ENCODE results near the gene ATP9A. TPM values are rescaled to one million over a fixed set of nuclear protein-coding genes. Genes with fewer than 3 reads are reported as not detected.

The ATP9A gene
- polyA plus RNA-seq, 1 donor (not counting 4 experiments of a cell fraction or from before 2014, with no cell fraction given): 5.8 TPM

DNA sequence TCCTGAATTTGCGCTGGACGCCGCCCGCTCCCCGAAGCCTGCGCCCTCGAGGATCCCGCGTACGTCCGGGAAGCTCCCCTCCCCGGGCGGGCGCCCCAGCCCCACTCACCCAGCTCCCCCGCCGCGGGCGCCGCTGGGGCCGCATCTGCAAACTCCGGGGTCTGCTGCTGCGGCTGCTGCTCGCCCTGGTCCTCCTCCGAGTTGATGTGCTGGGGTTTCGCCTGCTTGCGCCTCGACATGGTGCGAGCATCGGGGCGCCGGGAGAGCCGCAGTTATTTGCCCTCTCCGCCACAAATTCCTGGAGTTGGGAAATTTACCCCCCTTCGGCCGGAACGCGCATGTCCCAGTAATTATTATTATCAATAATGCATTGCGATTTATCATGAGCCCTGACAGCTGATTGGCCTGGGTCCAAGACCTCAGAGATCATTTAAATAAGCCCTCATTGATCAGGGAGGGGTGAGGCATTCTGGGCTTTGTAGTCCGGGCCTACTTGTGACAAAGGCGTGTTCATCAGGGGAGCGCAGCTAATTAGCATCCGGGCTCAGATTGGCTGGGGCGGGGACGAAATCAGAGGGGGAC lies 34.1 kb upstream of the ATP9A start, which contains the start of gene SALL4:
Gene SALL4 (minus strand): TSS at position 352 of the 582 bp plus-strand sequence. CDS start 113 bp downstream, at position 239.
- dilution Hi-C loops (cut with MboI; ENCODE audit: extremely low pct_ligation_motif_present, low sequenced_read_pairs): no loop called here
- H3K4me1 ChIP-seq (ENCODE audit: control insufficient read depth, extremely low read depth, insufficient read depth, low read length): peaks cover 4% of the 10 kb centered on the region
- peak within 1 kb of the TSS; percentile 35 to 50 (median 44) for H3K4me3 ChIP-seq (ENCODE audit: control insufficient read depth in 2 of 3, extremely low read depth in 1 of 3, insufficient read depth in 2 of 3, low read depth in 1 of 3, low read length in 3 of 3)
- H3K9me3 ChIP-seq (ENCODE audit: control insufficient read depth, low read depth, low read length): no peaks in the 10 kb centered on the region
- H3K27ac ChIP-seq (ENCODE audit: control insufficient read depth, insufficient read depth, low read length): no peak within 1 kb of the TSS
- peak within 1 kb of the TSS; percentile 34 for H3K9ac ChIP-seq (ENCODE audit: control insufficient read depth, extremely low read depth, insufficient read depth, low read length)
- peak within 1 kb of the TSS; percentile 89 for H3K4me2 ChIP-seq (ENCODE audit: control insufficient read depth, extremely low read depth, insufficient read depth, low read depth, low read length)
- H4K20me1 ChIP-seq (ENCODE audit: control insufficient read depth, extremely low read depth, insufficient read depth, low read length): no peaks in the 10 kb centered on the region
- H2AFZ ChIP-seq (ENCODE audit: control insufficient read depth, low read length): no peak within 1 kb of the TSS
- peaks cover 39% of the 10 kb centered on the region for H3K27me3 ChIP-seq (ENCODE audit: control insufficient read depth, extremely low read depth, insufficient read depth, low read length)
- FAIRE-seq: no peak
- TF ChIP-seq, protein P1, sequence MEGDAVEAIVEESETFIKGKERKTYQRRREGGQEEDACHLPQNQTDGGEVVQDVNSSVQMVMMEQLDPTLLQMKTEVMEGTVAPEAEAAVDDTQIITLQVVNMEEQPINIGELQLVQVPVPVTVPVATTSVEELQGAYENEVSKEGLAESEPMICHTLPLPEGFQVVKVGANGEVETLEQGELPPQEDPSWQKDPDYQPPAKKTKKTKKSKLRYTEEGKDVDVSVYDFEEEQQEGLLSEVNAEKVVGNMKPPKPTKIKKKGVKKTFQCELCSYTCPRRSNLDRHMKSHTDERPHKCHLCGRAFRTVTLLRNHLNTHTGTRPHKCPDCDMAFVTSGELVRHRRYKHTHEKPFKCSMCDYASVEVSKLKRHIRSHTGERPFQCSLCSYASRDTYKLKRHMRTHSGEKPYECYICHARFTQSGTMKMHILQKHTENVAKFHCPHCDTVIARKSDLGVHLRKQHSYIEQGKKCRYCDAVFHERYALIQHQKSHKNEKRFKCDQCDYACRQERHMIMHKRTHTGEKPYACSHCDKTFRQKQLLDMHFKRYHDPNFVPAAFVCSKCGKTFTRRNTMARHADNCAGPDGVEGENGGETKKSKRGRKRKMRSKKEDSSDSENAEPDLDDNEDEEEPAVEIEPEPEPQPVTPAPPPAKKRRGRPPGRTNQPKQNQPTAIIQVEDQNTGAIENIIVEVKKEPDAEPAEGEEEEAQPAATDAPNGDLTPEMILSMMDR (optimal IDR thresholded peaks at IDR 0.05 in 1 of 3, IDR thresholded peaks at IDR 0.05 in 1 of 3, conservative IDR thresholded peaks at IDR 0.05 in 1 of 3; ENCODE audit: extremely low read depth in 1 of 3, insufficient read depth in 2 of 3, low read length in 3 of 3): no peak
- peak; percentile 82 for TF ChIP-seq EZH2 (IDR thresholded peaks at IDR 0.05; ENCODE audit: low read length)
- H3K9me1 ChIP-seq (ENCODE audit: control insufficient read depth, extremely low read depth, insufficient read depth, low read length): no peaks in the 10 kb centered on the region
- H3K79me2 ChIP-seq (ENCODE audit: control insufficient read depth, insufficient read depth, low read length): no peaks in the 10 kb centered on the region
- DNase-seq (ENCODE audit: low read depth, low spot score): no peak
- H3K36me3 ChIP-seq (ENCODE audit: control insufficient read depth in 2 of 2, extremely low read depth in 1 of 2, insufficient read depth in 2 of 2, low read length in 2 of 2): no peaks in the 10 kb centered on the region

DNA sequence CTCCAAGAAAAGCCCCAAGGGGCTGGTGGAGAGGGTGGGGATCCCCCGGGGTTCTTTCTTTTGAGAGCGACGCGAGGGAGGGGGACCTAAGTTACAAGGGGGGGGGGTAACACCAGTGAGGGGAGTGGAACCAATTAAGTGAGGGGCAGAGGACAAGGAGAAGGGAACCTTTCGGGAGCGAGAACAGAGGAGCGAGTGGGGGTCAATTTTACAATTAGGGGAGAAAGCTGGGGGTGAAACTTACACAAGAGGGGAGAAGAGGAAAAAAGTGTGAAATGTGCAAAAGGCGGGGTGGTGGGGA lies 33.6 kb upstream of the ATP9A start:
- DNase-seq (ENCODE audit: low read depth, low spot score) (no peak), FAIRE-seq (no peak)
- H3K27ac ChIP-seq (ENCODE audit: control insufficient read depth, insufficient read depth, low read length): no peak overlapping the region
- H3K9ac ChIP-seq (ENCODE audit: control insufficient read depth, extremely low read depth, insufficient read depth, low read length): no peak overlapping the region
- H4K20me1 ChIP-seq (ENCODE audit: control insufficient read depth, extremely low read depth, insufficient read depth, low read length): no peaks in the 10 kb centered on the region
- H3K27me3 ChIP-seq (ENCODE audit: control insufficient read depth, extremely low read depth, insufficient read depth, low read length): peaks cover 39% of the 10 kb centered on the region
- no peaks in the 10 kb centered on the region for H3K79me2 ChIP-seq (ENCODE audit: control insufficient read depth, insufficient read depth, low read length)
- H3K9me1 ChIP-seq (ENCODE audit: control insufficient read depth, extremely low read depth, insufficient read depth, low read length): no peaks in the 10 kb centered on the region
- H3K4me2 ChIP-seq (ENCODE audit: control insufficient read depth, extremely low read depth, insufficient read depth, low read depth, low read length): peak overlapping the region; percentile 41
- dilution Hi-C loops (cut with MboI; ENCODE audit: extremely low pct_ligation_motif_present, low sequenced_read_pairs): no loop called here
- no peak overlapping the region for H2AFZ ChIP-seq (ENCODE audit: control insufficient read depth, low read length)
- TF ChIP-seq EZH2 (IDR thresholded peaks at IDR 0.05; ENCODE audit: low read length): no peak
- TF ChIP-seq, protein P1 (optimal IDR thresholded peaks at IDR 0.05 in 1 of 3, IDR thresholded peaks at IDR 0.05 in 1 of 3, conservative IDR thresholded peaks at IDR 0.05 in 1 of 3; ENCODE audit: extremely low read depth in 1 of 3, insufficient read depth in 2 of 3, low read length in 3 of 3): no peak
- H3K9me3 ChIP-seq (ENCODE audit: control insufficient read depth, low read depth, low read length): no peaks in the 10 kb centered on the region
- no peaks in the 10 kb centered on the region for H3K36me3 ChIP-seq (ENCODE audit: control insufficient read depth in 2 of 2, extremely low read depth in 1 of 2, insufficient read depth in 2 of 2, low read length in 2 of 2)
- peaks cover 4% of the 10 kb centered on the region for H3K4me1 ChIP-seq (ENCODE audit: control insufficient read depth, extremely low read depth, insufficient read depth, low read length)
- H3K4me3 ChIP-seq (ENCODE audit: control insufficient read depth in 2 of 3, extremely low read depth in 1 of 3, insufficient read depth in 2 of 3, low read depth in 1 of 3, low read length in 3 of 3): peak overlapping the region in 1 of 3 experiments; percentile 44
